ENCODE results near the gene POLN.

DNA sequence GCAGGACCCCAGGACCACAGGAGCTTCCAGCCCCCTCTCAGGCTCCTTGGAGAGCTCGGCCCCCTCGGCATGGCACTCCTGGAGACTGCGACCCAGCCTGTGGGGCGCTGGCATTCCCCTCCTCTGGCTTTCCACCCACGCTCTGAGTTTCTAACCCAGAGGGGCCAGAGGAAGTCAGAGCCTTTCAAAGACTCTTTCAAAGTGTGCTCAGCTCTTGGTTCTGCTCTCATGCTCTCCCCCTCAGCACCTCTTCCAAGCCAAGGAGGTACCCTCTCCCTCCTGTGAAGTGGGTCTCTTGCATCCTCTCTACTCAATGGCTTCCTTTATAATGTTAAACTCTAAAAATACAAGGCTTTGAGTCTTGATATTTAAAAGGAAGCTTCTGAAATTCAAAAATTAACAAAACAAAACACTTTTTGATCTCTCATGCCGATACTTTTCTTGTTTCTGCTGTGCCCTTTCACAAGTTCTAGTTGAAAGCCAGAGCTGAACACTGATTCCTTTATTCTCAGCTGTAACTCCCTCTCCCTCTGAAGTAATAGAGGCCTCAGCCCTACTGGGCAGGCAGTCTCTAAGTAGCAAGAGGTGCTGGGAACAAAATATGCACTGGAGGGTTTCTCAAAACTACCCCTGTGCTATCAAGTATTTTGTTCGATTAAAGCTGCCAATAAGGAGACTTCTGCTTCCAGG, 100.0 kb downstream of the POLN start:
- TF ChIP-seq, protein P1, sequence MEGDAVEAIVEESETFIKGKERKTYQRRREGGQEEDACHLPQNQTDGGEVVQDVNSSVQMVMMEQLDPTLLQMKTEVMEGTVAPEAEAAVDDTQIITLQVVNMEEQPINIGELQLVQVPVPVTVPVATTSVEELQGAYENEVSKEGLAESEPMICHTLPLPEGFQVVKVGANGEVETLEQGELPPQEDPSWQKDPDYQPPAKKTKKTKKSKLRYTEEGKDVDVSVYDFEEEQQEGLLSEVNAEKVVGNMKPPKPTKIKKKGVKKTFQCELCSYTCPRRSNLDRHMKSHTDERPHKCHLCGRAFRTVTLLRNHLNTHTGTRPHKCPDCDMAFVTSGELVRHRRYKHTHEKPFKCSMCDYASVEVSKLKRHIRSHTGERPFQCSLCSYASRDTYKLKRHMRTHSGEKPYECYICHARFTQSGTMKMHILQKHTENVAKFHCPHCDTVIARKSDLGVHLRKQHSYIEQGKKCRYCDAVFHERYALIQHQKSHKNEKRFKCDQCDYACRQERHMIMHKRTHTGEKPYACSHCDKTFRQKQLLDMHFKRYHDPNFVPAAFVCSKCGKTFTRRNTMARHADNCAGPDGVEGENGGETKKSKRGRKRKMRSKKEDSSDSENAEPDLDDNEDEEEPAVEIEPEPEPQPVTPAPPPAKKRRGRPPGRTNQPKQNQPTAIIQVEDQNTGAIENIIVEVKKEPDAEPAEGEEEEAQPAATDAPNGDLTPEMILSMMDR (IDR thresholded peaks at IDR 0.05) = no peak
- TF ChIP-seq POLR2A (IDR thresholded peaks at IDR 0.05) = no peak
